Ectodermal cell (in vitro differentiated cells): ENCODE data around the gene JARID2.

Source experiments
- H3K27ac ChIP-seq: 2 replicates; pipeline ENCODE4 v1.7.0; 2013; ENCODE audit warnings: mild to moderate bottlenecking, low read depth, low read length; ENCODE audit not compliant: insufficient read depth, poor library complexity, severe bottlenecking
- H3K27me3 ChIP-seq: 2 replicates; pipeline ENCODE4 v1.7.0; 2013; ENCODE audit warnings: mild to moderate bottlenecking, low read length; ENCODE audit not compliant: insufficient read depth, control insufficient read depth, poor library complexity, severe bottlenecking
- H3K36me3 ChIP-seq: one replicate; pipeline ENCODE4 v1.7.0; 2013; ENCODE audit warnings: low read length; ENCODE audit not compliant: control insufficient read depth, insufficient read depth
- H3K4me1 ChIP-seq: one replicate; pipeline ENCODE4 v1.7.0; 2013; ENCODE audit warnings: low read length; ENCODE audit not compliant: control insufficient read depth, insufficient read depth
- H3K4me3 ChIP-seq: 2 replicates; pipeline ENCODE4 v1.7.0; 2013; ENCODE audit warnings: low read depth, low read length, control low read depth; ENCODE audit not compliant: insufficient read depth
- H3K9me3 ChIP-seq: 2 replicates; pipeline ENCODE4 v1.7.0; 2013; ENCODE audit warnings: mild to moderate bottlenecking, low read length, moderate library complexity; ENCODE audit not compliant: control insufficient read depth
- WGBS, 2 experiments: methylation state at CpG; one replicate each; pipeline ENCODE4 v1.1.7; 2013; ENCODE audit warnings: missing lambda C conversion rate in 2 of 2; 5-methylcytosine and 5-hydroxymethylcytosine counted together

The JARID2 gene

DNA sequence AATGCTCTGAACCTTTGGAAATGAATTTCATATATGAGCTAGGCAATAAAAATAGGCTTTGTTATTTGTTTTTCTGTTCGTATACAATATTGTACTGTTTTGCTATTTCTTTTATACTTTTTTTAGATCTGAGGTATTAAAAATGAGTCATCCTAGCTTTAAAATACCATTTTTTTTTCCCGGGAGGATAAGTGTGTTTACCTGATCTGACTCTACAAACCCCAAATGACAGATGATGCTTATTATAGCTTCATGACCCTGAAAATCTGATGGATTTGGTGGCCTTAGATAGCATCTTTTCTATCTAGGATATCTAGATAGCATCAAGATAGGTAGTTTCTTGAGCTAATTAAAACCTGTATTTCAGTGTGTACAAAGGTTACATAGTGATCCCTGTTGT lies 210.6 kb downstream of the JARID2 start:
- H3K9me3 ChIP-seq = no peaks in the 10 kb centered on the region
- no peaks in the 10 kb centered on the region for H3K36me3 ChIP-seq
- WGBS, 2 experiments = 95% methylated on average over 2 of the region's 2 CpGs; no CpG with 5 or more reads in 1 of the 2 experiments
- H3K4me3 ChIP-seq = no peak overlapping the region
- no peaks in the 10 kb centered on the region for H3K27me3 ChIP-seq
- H3K4me1 ChIP-seq = peaks cover 28% of the 10 kb centered on the region
- H3K27ac ChIP-seq = no peak overlapping the region

DNA sequence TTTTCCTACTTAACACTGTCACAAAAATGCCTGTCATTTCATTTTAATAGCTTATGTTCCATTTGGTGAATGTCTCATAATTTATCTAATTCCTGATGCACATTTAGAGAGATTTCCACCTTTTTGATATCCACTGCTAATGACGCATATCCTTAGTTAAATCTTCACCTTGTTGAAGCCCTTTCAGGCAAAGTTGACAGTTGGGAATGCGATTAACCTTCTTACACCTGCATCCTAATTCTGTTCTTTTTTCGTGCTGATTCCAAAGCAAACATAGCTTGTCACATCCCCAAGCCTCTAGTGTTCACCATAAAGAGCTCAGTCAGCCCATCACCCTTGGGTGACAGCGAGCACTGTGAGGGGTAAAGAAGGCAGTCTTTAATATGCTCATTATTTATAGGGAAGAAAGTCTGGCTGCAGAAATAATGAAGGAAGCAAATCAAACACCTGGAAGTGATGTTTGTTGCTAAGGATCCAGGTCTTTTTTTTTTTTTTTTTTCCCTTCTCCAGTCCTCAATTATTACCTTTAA lies 211.3 kb downstream of the JARID2 start:
- H3K4me3 ChIP-seq = no peak overlapping the region
- 79 to 85% methylated on average over 4 of the region's 4 CpGs for WGBS, 2 experiments
- no peak overlapping the region for H3K27ac ChIP-seq

DNA sequence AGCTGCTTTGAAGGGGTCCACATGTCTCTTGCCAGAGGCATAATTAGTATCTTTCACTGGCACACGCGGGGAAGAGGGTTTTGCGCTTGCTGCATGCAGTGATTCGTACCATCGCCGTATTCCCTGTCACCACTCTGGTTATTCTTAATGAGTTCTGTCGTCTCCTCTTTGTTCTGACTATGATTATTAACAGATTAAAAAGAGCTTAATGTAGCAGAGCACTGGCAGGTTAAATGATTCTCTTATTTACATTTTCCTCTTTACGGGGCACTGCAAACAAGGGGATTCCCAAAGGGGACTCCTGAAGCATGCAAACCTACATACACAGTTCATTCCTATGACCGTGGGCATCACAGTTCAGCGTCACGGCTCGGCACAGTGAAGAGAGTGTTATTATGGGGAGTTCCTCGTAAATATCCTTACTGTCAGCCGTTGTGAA lies 212.2 kb downstream of the JARID2 start:
- Histone ChIP-seq H3K9me3 (no peaks in the 10 kb centered on the region), H3K27me3 (no peaks in the 10 kb centered on the region), H3K4me3 (no peak overlapping the region), H3K27ac (no peak overlapping the region), H3K4me1 (peaks cover 28% of the 10 kb centered on the region), H3K36me3 (no peaks in the 10 kb centered on the region)
- WGBS, 2 experiments = 78 to 89% methylated on average over 12 to 14 of the region's 14 CpGs

More for the DNA sequence above, 211.3 kb downstream of the JARID2 start:
- Histone ChIP-seq H3K4me1 (peaks cover 28% of the 10 kb centered on the region), H3K36me3 (no peaks in the 10 kb centered on the region), H3K9me3 (no peaks in the 10 kb centered on the region), H3K27me3 (no peaks in the 10 kb centered on the region)

DNA sequence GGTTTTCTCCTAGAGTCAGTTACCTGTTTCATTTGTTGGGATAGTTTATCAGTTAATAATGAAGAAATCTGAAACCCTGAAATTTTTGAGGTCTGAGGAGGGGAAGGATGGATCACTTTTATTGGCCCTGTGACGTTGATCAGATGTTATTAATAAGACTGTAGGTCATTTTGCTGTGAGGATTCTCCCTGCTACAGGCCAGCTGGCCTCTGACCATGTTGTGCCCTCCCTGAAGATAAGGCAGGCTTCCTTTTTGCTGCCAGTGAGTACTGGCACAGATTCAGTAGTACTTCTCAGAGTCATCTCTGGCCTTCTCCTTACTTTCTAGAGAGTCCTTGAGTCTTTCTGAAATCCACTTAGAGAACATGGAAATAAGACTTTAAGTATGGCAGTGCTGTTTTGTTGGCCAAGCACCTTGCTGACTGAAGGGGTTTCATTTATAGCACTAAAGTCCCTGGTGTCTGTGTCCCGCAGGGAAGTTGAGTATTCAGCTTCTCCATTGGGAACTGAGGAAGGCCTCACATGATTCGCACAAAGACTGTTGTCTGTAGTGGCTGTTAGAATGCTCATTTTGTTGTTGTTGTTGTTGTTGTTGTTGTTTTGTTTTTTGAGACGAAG lies 214.3 kb downstream of the JARID2 start:
- Histone ChIP-seq H3K4me1 (peaks cover 28% of the 10 kb centered on the region), H3K27ac (no peak overlapping the region), H3K36me3 (no peaks in the 10 kb centered on the region), H3K27me3 (no peaks in the 10 kb centered on the region), H3K4me3 (no peak overlapping the region), H3K9me3 (no peaks in the 10 kb centered on the region)
- WGBS, 2 experiments = 93 to 96% methylated on average over 4 of the region's 4 CpGs

DNA sequence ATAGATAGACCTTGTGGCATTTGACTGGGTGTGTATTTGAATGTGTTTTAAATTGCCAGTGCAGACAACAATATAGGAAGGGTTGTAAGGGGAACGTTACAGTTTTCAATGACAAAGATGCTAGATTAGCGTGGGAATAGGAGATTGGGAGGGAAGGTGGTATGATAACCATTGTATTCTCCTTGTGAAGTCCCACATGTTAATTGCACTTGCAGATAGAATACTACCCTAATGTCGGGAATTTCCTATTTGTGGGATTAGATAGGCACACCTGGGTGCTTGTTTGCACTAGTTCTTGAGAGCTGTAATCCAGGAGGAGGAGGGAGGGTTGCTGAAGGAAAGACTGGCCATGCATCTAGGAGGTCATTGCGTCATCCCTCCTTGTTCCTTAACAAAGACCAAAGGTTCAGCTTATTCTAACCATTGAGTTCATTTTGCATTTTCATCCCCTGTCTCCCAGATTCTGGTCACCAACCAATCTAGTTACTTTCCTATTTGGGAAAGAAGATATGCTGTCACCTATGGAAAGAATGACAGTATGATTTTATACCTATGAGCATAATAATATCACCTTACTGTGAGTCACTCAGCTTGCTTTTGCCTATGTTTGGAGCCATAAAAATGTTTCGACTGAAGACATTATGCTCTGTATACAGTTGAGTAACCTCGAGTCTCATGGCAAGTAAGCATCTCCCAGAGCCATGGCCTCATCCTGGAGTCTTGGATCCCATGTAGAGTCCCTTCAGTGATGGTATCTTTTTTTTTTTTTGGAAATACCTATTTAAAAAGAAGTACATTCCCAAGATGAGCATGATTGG lies 215.5 kb downstream of the JARID2 start:
- Histone ChIP-seq H3K27ac (no peak overlapping the region), H3K27me3 (no peaks in the 10 kb centered on the region), H3K4me1 (peaks cover 28% of the 10 kb centered on the region), H3K4me3 (no peak overlapping the region), H3K36me3 (no peaks in the 10 kb centered on the region), H3K9me3 (no peaks in the 10 kb centered on the region)
- WGBS, 2 experiments = 84 to 90% methylated on average over 6 of the region's 6 CpGs

DNA sequence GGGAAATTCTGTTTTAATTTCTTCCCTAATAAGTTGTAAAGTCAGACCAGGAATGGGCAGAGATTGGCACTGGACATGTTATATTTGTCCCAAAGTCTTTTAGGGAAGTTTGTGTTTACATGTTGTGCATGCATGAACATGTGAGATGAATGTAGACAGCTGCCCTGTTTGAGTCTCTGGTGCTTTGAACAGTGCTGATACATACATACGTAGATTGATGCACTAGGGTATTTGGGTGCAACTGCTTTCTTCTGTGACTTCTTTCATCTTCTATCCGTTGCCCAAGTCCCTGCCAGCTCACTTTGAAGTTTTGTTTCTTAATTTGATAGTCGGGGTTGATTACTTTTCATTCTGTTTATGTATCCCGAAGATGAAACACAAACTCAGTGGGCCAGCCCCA lies 216.4 kb downstream of the JARID2 start:
- no peak overlapping the region for H3K4me3 ChIP-seq
- H3K4me1 ChIP-seq = peaks cover 24% of the 10 kb centered on the region
- no peaks in the 10 kb centered on the region for H3K36me3 ChIP-seq
- H3K9me3 ChIP-seq = no peaks in the 10 kb centered on the region
- no peaks in the 10 kb centered on the region for H3K27me3 ChIP-seq
- no peak overlapping the region for H3K27ac ChIP-seq
- 89 to 96% methylated on average over 4 of the region's 4 CpGs for WGBS, 2 experiments

DNA sequence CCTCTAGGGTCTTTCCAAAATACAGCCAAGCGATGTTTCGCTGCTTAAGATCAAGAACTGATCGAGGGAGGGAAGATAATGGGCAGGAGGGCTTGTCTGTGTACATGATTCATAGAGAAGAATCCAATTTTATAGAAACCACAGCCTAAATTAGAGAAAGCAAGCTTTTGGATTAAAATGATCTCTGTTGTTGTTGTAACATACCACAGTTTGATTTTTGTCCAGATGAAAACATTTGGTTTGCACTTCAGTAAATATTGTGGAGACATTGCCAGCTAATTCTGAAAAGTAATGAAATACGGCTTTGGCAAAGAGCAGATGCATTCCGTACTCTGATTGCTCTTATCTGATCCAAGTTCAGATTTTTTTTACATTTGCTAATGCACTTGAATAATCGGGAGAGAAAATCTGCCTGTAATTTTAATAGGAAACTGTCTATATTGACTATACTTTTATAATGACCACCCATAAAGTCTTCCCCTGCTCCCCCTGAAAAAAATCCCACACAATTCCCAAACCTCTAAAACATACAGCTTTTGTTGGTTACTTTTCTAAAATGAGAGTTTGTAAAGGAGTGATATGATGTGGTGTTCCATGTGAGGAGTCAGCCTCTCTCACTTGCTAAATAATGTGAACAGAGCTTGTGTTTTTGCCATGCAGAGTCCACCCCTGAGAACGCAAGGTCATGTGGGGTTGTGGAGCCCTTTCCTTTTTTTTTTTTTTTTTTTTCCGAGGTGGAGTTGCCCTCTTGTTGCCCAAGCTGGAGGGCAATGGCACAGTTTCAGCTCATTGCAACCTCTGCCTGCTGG lies 217.1 kb downstream of the JARID2 start:
- Histone ChIP-seq H3K4me1 (peaks cover 18% of the 10 kb centered on the region), H3K36me3 (no peaks in the 10 kb centered on the region), H3K27me3 (no peaks in the 10 kb centered on the region), H3K4me3 (no peak overlapping the region), H3K9me3 (no peaks in the 10 kb centered on the region), H3K27ac (no peak overlapping the region)
- 94% methylated on average over 7 of the region's 8 CpGs for WGBS, 2 experiments

DNA sequence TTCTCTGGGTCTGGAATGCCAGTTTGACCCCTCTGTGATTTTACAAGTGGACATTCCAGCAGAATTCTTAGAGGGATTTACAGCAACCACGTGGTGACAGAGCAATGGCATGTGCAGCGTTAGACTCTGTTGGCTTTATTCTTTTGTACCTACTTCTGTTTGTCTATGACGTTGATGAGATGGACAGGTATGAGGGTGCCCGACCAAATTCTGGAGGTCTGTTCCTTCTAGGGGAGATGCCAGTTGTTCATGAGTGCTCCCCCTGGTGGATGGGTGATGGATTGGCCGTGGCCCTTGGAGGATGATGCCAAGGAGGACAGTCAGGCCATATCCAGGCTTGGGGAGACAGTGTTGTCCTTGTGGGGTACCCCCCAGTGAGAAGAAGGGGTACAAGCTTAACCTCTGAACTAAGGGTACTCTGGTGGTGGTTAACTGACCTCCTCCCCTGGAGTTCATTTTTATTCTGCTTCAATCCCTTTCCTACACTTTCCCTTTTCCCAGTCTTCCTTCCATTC lies 218.4 kb downstream of the JARID2 start:
- Histone ChIP-seq H3K27me3 (no peaks in the 10 kb centered on the region), H3K4me3 (no peak overlapping the region), H3K4me1 (peaks cover 6% of the 10 kb centered on the region), H3K9me3 (no peaks in the 10 kb centered on the region), H3K27ac (no peak overlapping the region), H3K36me3 (no peaks in the 10 kb centered on the region)
- WGBS, 2 experiments = 82 to 87% methylated on average over 5 of the region's 5 CpGs

DNA sequence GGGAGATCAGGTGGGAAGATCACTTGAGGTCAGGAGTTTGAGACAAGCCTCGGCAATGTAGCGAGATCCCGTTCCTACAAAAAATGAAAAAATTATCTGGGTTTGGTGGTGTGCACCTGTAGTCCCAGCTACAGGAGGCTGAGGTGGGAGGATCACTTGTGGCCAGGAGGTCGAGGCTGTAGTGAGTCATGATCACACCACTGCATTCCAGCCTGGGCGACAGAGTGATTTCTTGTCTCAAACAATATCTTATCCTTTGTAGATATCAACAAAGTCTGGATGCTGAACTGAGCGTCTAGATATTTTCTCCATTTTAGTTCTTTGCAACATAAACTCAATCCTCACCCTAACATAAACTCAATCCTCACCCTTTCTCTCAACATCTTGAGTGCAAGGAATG lies 219.3 kb downstream of the JARID2 start:
- Histone ChIP-seq H3K4me3 (no peak overlapping the region), H3K36me3 (no peaks in the 10 kb centered on the region), H3K27me3 (no peaks in the 10 kb centered on the region), H3K9me3 (no peaks in the 10 kb centered on the region), H3K4me1 (no peaks in the 10 kb centered on the region), H3K27ac (no peak overlapping the region)
- WGBS, 2 experiments = 78% methylated on average over 6 of the region's 6 CpGs
